ENCODE results near the gene EMID1. TPM values are rescaled to one million over a fixed set of nuclear protein-coding genes. Genes with fewer than 3 reads are reported as not detected.

The EMID1 gene
- total RNA-seq, 4 donors from 2014 or later, result 0.68 to 53.9 (median 1.9) TPM; not detected in 1

DNA sequence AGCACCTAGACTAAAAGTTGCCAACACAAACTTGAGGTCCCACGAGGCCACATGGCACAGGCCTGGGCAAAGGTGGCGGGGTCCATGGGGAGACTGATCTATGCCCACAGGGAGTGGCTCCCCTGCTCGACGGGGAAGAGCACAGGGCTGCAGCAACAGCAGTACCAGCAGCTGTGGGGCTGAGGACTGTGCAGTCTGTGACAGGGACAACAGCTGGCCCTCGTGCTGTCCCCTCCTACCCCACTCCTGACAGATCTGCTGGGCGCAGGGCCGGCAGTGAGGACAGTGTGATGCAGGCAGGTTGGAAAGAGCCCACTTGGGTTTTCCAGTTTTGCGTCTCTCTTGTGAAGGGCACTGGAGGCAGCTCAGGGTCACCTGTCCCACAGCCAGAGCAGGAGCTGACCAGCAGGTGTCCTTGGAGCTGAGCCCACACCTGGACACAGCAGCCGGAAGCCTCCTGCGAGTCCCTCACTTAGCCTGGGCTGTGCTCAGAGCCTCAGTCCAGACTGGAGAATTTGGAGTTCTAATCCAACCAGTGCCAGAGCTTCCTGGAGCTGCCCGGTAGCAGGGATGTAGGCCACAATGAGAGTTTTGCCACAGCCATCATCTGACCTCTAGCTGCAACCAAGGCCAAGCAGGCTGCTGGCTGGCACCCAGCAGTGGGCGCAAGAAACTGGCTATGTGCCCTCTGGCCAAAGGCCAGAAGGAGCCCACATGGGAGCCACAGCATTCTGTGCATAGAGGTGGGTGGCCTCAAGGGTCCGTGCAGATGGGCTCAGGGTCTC lies 97.2 kb downstream of the EMID1 start:
- intact Hi-C loops (cut with DNase I; ENCODE audit: low total_unique reads), result loop anchor here (2.0 kb wide), 1 partner anchor 56 kb away; no protein-coding TSS in a partner anchor
- peak overlapping the region in 1 of 4 donors; percentile 11 for H3K27ac ChIP-seq

DNA sequence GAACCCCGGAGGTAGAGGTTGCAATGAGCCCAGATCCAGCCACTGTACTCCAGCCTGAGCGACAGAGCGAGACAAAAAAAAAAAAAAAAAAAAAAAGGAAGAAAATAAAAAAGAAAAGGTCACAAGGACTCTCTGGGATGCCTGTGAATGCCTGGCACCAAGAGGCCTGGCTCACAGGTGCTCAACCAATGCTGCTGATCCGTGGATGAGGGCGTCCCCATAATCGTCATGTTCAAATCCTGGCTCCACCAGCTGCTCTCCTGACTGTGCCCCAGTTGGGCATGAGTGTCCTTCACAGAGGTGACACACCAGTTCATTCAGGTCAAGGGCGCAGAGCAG lies 100.1 kb downstream of the EMID1 start:
- Histone ChIP-seq H3K4me3 (peak overlapping the region in 2 of 4 donors; percentile 63 to 91), H3K27me3 (no peaks in the 10 kb centered on the region), H3K4me1 (peaks cover 31 to 56% (median 48%) of the 10 kb centered on the region in 4 donors), H3K9me3 (no peaks in the 10 kb centered on the region), H3K27ac (peak overlapping the region; percentile 84 to 96 (median 90)), H3K36me3 (no peaks in the 10 kb centered on the region)
- intact Hi-C loops (cut with DNase I; ENCODE audit: low total_unique reads) (no loop called here), in situ Hi-C loops (cut with MboI; ENCODE audit: low pct_ligation_motif_present in 1 of 4, low pct_unique_long_range_greater_than_20kb in 1 of 4, low sequenced_read_pairs in 3 of 4) (no loop called here)
- TF ChIP-seq POLR2A (IDR thresholded peaks at IDR 0.05) (no peak), EP300 (IDR thresholded peaks at IDR 0.05; ENCODE audit: low read depth) (no peak)
- TF ChIP-seq, protein P1, sequence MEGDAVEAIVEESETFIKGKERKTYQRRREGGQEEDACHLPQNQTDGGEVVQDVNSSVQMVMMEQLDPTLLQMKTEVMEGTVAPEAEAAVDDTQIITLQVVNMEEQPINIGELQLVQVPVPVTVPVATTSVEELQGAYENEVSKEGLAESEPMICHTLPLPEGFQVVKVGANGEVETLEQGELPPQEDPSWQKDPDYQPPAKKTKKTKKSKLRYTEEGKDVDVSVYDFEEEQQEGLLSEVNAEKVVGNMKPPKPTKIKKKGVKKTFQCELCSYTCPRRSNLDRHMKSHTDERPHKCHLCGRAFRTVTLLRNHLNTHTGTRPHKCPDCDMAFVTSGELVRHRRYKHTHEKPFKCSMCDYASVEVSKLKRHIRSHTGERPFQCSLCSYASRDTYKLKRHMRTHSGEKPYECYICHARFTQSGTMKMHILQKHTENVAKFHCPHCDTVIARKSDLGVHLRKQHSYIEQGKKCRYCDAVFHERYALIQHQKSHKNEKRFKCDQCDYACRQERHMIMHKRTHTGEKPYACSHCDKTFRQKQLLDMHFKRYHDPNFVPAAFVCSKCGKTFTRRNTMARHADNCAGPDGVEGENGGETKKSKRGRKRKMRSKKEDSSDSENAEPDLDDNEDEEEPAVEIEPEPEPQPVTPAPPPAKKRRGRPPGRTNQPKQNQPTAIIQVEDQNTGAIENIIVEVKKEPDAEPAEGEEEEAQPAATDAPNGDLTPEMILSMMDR (IDR thresholded peaks at IDR 0.05), result no peak
- WGBS, 2 donors (ENCODE audit: low coverage in 1 of 2), result 26 to 46% methylated on average over 3 to 7 of the region's 7 CpGs
- no peak for DNase-seq

More for the DNA sequence above, 97.2 kb downstream of the EMID1 start:
- H3K27me3 ChIP-seq, result no peaks in the 10 kb centered on the region
- no peaks in the 10 kb centered on the region for H3K9me3 ChIP-seq
- 48% methylated on average over 10 of the region's 13 CpGs; no CpG with 5 or more reads in 1 of the 2 donors for WGBS, 2 donors (ENCODE audit: low coverage in 1 of 2)
- in situ Hi-C loops (cut with MboI; ENCODE audit: low pct_ligation_motif_present in 1 of 4, low pct_unique_long_range_greater_than_20kb in 1 of 4, low sequenced_read_pairs in 3 of 4), result no loop called here
- peaks cover 5 to 27% (median 20%) of the 10 kb centered on the region in 4 donors for H3K4me1 ChIP-seq
- peaks cover 0 to 21% (median 9%) of the 10 kb centered on the region in 4 donors for H3K36me3 ChIP-seq
- TF ChIP-seq EP300 (IDR thresholded peaks at IDR 0.05; ENCODE audit: low read depth) (no peak), POLR2A (IDR thresholded peaks at IDR 0.05) (no peak), POLR2AphosphoS5 (IDR thresholded peaks at IDR 0.05) (no peak)
- TF ChIP-seq, protein P1 (IDR thresholded peaks at IDR 0.05), result no peak
- no peak for DNase-seq
- no peak overlapping the region for H3K4me3 ChIP-seq

DNA sequence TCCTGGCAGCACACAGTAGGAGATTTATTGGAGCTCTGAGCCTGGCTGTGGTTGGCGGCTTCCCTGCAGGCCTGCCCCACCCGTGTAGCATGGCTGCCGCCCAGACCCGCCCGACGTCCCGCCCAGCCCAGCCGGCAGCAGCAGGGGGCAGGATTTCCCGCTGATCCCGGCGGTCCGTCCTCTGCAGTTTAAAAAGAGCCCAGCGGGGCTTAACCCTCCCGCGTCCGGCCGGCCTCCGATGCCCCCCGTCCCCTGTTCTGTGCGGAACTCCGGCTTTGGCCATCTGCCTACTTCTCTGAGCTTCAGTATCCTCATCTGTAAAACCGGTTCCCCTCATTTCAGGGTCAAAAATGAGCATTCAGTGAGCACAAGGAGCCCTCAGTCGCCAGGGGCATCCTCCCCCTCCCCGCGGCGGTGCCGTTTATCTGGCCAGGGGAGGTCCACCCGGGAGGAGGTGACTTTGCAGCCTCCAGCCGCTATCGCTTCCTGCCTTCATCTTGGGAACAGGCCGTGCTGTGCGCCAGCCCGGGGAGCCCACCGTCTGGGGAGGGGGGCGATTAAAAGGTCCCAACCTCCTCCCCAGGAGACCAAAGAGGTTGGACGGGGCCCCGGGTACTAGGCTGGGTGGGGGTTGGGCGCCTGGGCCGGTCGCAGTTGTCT lies 100.6 kb downstream of the EMID1 start, which contains the start of gene GAS2L1:
TSS of gene GAS2L1 (plus strand) at position 476 of the 660 bp plus-strand sequence. CDS start 1,456 bp downstream, outside the sequence.
- in situ Hi-C loops (cut with MboI; ENCODE audit: low pct_ligation_motif_present in 1 of 4, low pct_unique_long_range_greater_than_20kb in 1 of 4, low sequenced_read_pairs in 3 of 4) (no loop called here), intact Hi-C loops (cut with DNase I; ENCODE audit: low total_unique reads) (no loop called here)
- WGBS, 2 donors (ENCODE audit: low coverage in 1 of 2), result 1% methylated on average over 37 of the region's 40 CpGs; no CpG with 5 or more reads in 1 of the 2 donors
- DNase-seq, result peak; percentile 89
- no peak for TF ChIP-seq POLR2A (IDR thresholded peaks at IDR 0.05)
- no peak for TF ChIP-seq EP300 (IDR thresholded peaks at IDR 0.05; ENCODE audit: low read depth)
- TF ChIP-seq, protein P1 (IDR thresholded peaks at IDR 0.05), result peak; percentile 61 to 74 (median 70)
- TF ChIP-seq POLR2AphosphoS5 (IDR thresholded peaks at IDR 0.05), result peak in 2 of 3 donors; percentile 15 to 17
- H3K9me3 ChIP-seq, result no peaks in the 10 kb centered on the region
- H3K4me1 ChIP-seq, result peaks cover 33 to 61% (median 53%) of the 10 kb centered on the region in 4 donors
- H3K27ac ChIP-seq, result peak within 1 kb of the TSS; percentile 84 to 96 (median 90)
- no peaks in the 10 kb centered on the region for H3K27me3 ChIP-seq
- peak within 1 kb of the TSS; percentile 63 to 91 (median 78) for H3K4me3 ChIP-seq
- no peaks in the 10 kb centered on the region for H3K36me3 ChIP-seq
